Tibial nerve (tissue), 4 donors: ENCODE data around the gene ASXL1.

Experiments
- CTCF ChIP-seq, 5 experiments: fragments of 200-600 bp in 3 of 5; fragments of 450-650 bp in 2 of 5; sonication (generic) in 3 of 5; IDR thresholded peaks; one replicate each; pipeline ENCODE4 v1.5.1; 2016 to 2019; ENCODE audit warnings: antibody characterized with exemption in 5 of 5, mild to moderate bottlenecking in 3 of 5, moderate library complexity in 2 of 5
- EP300 ChIP-seq, 2 donors: sonication (generic); formaldehyde crosslinking; IDR thresholded peaks; one replicate each; pipeline ENCODE4 v1.6.1; 2017; ENCODE audit warnings: antibody characterized with exemption in 2 of 2, mild to moderate bottlenecking in 1 of 2
- POLR2A ChIP-seq, 2 donors: fragments of 450-650 bp; IDR thresholded peaks; one replicate each; pipeline ENCODE4 v1.6.1; 2017; ENCODE audit warnings: antibody characterized with exemption in 2 of 2, mild to moderate bottlenecking in 2 of 2, moderate library complexity in 2 of 2

GRCh38 chr20:32458837-32459220, 100.7 kb downstream of the ASXL1 start:
- TF ChIP-seq EP300 (IDR thresholded peaks at IDR 0.05) (no peak), CTCF (IDR thresholded peaks at IDR 0.05) (no peak), POLR2A (IDR thresholded peaks at IDR 0.05) (no peak)
